Smooth muscle cell (in vitro differentiated cells): Measurements from ENCODE around the gene ARHGAP19. TPM values are rescaled to one million over a fixed set of nuclear protein-coding genes. Genes with fewer than 3 reads are reported as not detected.

Experiments
- DNase-seq: peaks from one replicate; lab custom pipeline; 2025; ENCODE audit not compliant: unreplicated experiment; lab: John Stamatoyannopoulos, UW
- H2AFZ ChIP-seq: fragments of 200-600 bp; sonication (generic); 2 replicates; pipeline ENCODE4 v1.6.0; 2016; ENCODE audit warnings: antibody characterized with exemption, low read depth, mild to moderate bottlenecking
- H3F3A ChIP-seq: fragments of 200-600 bp; sonication (generic); 2 replicates; pipeline ENCODE4 v1.6.0; 2017; ENCODE audit warnings: antibody characterized with exemption, low read depth
- H3K27ac ChIP-seq: fragments of 200-600 bp; sonication (generic); 2 replicates; pipeline ENCODE4 v1.5.1; 2016; ENCODE audit warnings: low read depth, mild to moderate bottlenecking
- H3K27me3 ChIP-seq: fragments of 200-600 bp; sonication (generic); 2 replicates; pipeline ENCODE4 v1.6.1; 2016; ENCODE audit warnings: low read depth, mild to moderate bottlenecking
- H3K36me3 ChIP-seq: fragments of 200-600 bp; sonication (generic); 2 replicates; pipeline ENCODE4 v1.5.1; 2016; ENCODE audit warnings: low read depth
- H3K4me1 ChIP-seq: fragments of 200-600 bp; sonication (generic); 2 replicates; pipeline ENCODE4 v1.5.1; 2016; ENCODE audit warnings: low read depth
- H3K4me2 ChIP-seq: fragments of 200-600 bp; sonication (generic); 2 replicates; pipeline ENCODE4 v1.6.0; 2016; ENCODE audit warnings: mild to moderate bottlenecking
- H3K4me3 ChIP-seq: fragments of 200-600 bp; sonication (generic); 2 replicates; pipeline ENCODE4 v1.5.1; 2016; ENCODE audit warnings: mild to moderate bottlenecking
- H3K79me2 ChIP-seq: fragments of 200-600 bp; sonication (generic); 2 replicates; pipeline ENCODE4 v1.6.0; 2016; ENCODE audit warnings: low read depth, mild to moderate bottlenecking
- H3K9ac ChIP-seq: fragments of 200-600 bp; sonication (generic); 2 replicates; pipeline ENCODE4 v1.6.0; 2016; ENCODE audit warnings: low read depth
- H3K9me3 ChIP-seq: fragments of 200-600 bp; sonication (generic); replicated peaks from 2 replicates; pipeline ENCODE4 v1.5.1; 2016; ENCODE audit warnings: low read depth
- H4K20me1 ChIP-seq: fragments of 200-600 bp; sonication (generic); 2 replicates; pipeline ENCODE4 v1.6.0; 2016; ENCODE audit warnings: low read depth
- WGBS: methylation state at CpG from one replicate; pipeline ENCODE4 v1.1.7; 2016; ENCODE audit warnings: low lambda C conversion rate; 5-methylcytosine and 5-hydroxymethylcytosine counted together
- polyA plus RNA-seq: library from polyadenylated mRNA; unstranded; fragments of >200 nt; fragmentation: Nextera tagmentation; extraction: Ambion mirVana; gene quantifications from 2 replicates; pipeline ENCODE4 v1.2.1, GENCODE V29; 2016
- total RNA-seq: library from RNA; depleted of rRNA; stranded (reverse); fragments of >200 nt; gene quantifications from 2 replicates; pipeline ENCODE4 v1.2.3, GENCODE V29; 2014
- TF ChIP-seq, protein P1 (sequence below): fragments of 200-600 bp; sonication (generic); IDR thresholded peaks from 2 replicates; pipeline ENCODE4 v1.5.1; 2017; ENCODE audit warnings: borderline replicate concordance, mild to moderate bottlenecking, antibody characterized with exemption; ENCODE audit not compliant: insufficient read depth, poor library complexity, severe bottlenecking

The ARHGAP19 gene
- total and polyA plus RNA-seq, 2 experiments from 2014 or later, result 3.5 to 20.5 TPM

- 5% methylated on average over 11 of the region's 11 CpGs for WGBS
- TF ChIP-seq, protein P1, sequence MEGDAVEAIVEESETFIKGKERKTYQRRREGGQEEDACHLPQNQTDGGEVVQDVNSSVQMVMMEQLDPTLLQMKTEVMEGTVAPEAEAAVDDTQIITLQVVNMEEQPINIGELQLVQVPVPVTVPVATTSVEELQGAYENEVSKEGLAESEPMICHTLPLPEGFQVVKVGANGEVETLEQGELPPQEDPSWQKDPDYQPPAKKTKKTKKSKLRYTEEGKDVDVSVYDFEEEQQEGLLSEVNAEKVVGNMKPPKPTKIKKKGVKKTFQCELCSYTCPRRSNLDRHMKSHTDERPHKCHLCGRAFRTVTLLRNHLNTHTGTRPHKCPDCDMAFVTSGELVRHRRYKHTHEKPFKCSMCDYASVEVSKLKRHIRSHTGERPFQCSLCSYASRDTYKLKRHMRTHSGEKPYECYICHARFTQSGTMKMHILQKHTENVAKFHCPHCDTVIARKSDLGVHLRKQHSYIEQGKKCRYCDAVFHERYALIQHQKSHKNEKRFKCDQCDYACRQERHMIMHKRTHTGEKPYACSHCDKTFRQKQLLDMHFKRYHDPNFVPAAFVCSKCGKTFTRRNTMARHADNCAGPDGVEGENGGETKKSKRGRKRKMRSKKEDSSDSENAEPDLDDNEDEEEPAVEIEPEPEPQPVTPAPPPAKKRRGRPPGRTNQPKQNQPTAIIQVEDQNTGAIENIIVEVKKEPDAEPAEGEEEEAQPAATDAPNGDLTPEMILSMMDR, result no peak
- peaks cover 18% of the 10 kb centered on the region for H3K4me1 ChIP-seq
- H4K20me1 ChIP-seq, result no peaks in the 10 kb centered on the region
- H3K27ac ChIP-seq, result no peak overlapping the region
- no peak overlapping the region for H3K4me3 ChIP-seq
- H3K79me2 ChIP-seq, result no peaks in the 10 kb centered on the region
- DNase-seq, result no peak
- no peaks in the 10 kb centered on the region for H3K9me3 ChIP-seq
- peak overlapping the region; percentile 12 for H2AFZ ChIP-seq
- no peak overlapping the region for H3K9ac ChIP-seq
- no peaks in the 10 kb centered on the region for H3K36me3 ChIP-seq
- peaks cover 9% of the 10 kb centered on the region for H3F3A ChIP-seq
- H3K27me3 ChIP-seq, result peaks cover 6% of the 10 kb centered on the region
- H3K4me2 ChIP-seq, result peak overlapping the region; percentile 87
Measured at GRCh38 chr10:97336942-97337831, 44.8 kb upstream of the ARHGAP19 start.

DNA sequence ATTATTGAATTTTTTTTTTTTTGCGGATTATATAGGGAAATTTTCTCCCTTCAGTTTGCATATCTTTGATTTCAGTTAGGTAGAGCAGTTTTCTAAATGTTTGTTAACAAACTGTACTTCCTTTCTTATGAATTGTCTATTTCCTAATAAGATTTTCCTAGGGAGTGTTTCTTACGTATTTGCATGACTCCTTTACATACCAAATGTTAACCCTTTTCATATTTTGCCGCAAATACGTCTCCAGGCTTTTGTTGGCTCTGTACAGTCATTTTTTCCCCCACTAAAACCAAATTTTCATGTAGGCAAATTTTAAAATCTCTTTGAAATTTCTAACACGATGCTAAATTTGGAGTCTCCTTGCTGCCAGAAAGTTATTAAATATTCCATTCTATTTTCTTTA is 44.0 kb upstream of the ARHGAP19 start:
- H3K4me1 ChIP-seq, result peaks cover 25% of the 10 kb centered on the region
- H3K4me3 ChIP-seq, result no peak overlapping the region
- peaks cover 7% of the 10 kb centered on the region for H3K79me2 ChIP-seq
- no peak for DNase-seq
- 20% methylated on average over 5 of the region's 5 CpGs for WGBS
- peaks cover 9% of the 10 kb centered on the region for H3F3A ChIP-seq
- no peak overlapping the region for H3K9ac ChIP-seq
- peaks cover 6% of the 10 kb centered on the region for H3K27me3 ChIP-seq
- peak overlapping the region; percentile 87 for H3K4me2 ChIP-seq
- no peaks in the 10 kb centered on the region for H4K20me1 ChIP-seq
- no peak overlapping the region for H3K27ac ChIP-seq
- H3K9me3 ChIP-seq, result no peaks in the 10 kb centered on the region
- H2AFZ ChIP-seq, result no peak overlapping the region
- TF ChIP-seq, protein P1, result no peak
- H3K36me3 ChIP-seq, result no peaks in the 10 kb centered on the region

GRCh38 chr10:97336006-97336405 is 43.6 kb upstream of the ARHGAP19 start:
- Histone ChIP-seq H3K9me3 (no peaks in the 10 kb centered on the region), H3K27ac (no peak overlapping the region), H3K79me2 (peaks cover 11% of the 10 kb centered on the region), H3F3A (peaks cover 9% of the 10 kb centered on the region), H3K36me3 (no peaks in the 10 kb centered on the region), H3K4me3 (no peak overlapping the region), H3K4me1 (peaks cover 25% of the 10 kb centered on the region), H3K9ac (no peak overlapping the region), H4K20me1 (no peaks in the 10 kb centered on the region), H2AFZ (no peak overlapping the region), H3K4me2 (peak overlapping the region; percentile 87), H3K27me3 (peaks cover 6% of the 10 kb centered on the region)
- DNase-seq, result no peak
- TF ChIP-seq, protein P1, result no peak
- 48% methylated on average over 5 of the region's 5 CpGs for WGBS
